Thyroid gland (tissue), 4 donors: ENCODE data around the gene YIPF2.

Experiments
- POLR2A ChIP-seq, 2 donors: fragments of 450-650 bp; IDR thresholded peaks; one replicate each; pipeline ENCODE4 v1.6.1; 2017; ENCODE audit warnings: antibody characterized with exemption in 2 of 2, mild to moderate bottlenecking in 2 of 2, moderate library complexity in 1 of 2
- TF ChIP-seq, protein P1 (sequence below), 6 experiments: fragments of 200-600 bp in 3 of 6; fragments of 450-650 bp in 3 of 6; sonication (generic) in 3 of 6; IDR thresholded peaks; one replicate each; pipeline ENCODE4 v1.5.1; 2016 to 2019; ENCODE audit warnings: antibody characterized with exemption in 6 of 6, mild to moderate bottlenecking in 2 of 6, inconsistent platforms in 1 of 6, moderate library complexity in 1 of 6

DNA sequence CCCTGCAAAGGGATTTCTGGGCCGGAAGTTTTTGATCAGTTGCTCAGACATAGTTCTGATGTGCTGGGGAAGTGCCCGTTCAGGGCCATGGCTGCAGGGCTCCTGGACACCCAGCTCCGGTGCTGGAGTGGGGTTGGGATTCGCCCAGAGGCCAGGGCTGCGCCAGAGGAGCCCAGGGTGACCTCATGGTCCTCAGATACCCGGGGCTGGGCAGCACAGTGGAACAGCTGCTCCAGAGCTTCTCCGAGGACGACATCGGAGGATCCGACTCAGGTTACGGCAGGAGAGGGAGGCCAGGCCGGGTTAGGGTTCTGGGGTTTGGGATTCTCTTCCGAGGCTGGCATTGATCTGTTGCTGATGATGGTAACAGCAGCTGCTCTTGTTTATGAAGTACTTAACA, 36.2 kb downstream of the YIPF2 start:
- TF ChIP-seq, protein P1, sequence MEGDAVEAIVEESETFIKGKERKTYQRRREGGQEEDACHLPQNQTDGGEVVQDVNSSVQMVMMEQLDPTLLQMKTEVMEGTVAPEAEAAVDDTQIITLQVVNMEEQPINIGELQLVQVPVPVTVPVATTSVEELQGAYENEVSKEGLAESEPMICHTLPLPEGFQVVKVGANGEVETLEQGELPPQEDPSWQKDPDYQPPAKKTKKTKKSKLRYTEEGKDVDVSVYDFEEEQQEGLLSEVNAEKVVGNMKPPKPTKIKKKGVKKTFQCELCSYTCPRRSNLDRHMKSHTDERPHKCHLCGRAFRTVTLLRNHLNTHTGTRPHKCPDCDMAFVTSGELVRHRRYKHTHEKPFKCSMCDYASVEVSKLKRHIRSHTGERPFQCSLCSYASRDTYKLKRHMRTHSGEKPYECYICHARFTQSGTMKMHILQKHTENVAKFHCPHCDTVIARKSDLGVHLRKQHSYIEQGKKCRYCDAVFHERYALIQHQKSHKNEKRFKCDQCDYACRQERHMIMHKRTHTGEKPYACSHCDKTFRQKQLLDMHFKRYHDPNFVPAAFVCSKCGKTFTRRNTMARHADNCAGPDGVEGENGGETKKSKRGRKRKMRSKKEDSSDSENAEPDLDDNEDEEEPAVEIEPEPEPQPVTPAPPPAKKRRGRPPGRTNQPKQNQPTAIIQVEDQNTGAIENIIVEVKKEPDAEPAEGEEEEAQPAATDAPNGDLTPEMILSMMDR (IDR thresholded peaks at IDR 0.05), result no peak
- TF ChIP-seq POLR2A (IDR thresholded peaks at IDR 0.05), result no peak
